ENCODE results near the gene FGF12.

GRCh38 chr3:192684151-192684550 is 43.2 kb downstream of the FGF12 start:
- TF ChIP-seq PATZ1 (CRISPR knock-in tag; IDR thresholded peaks at IDR 0.05; ENCODE audit: borderline replicate concordance) = no peak
- TF ChIP-seq CSDC2 (CRISPR knock-in tag; IDR thresholded peaks at IDR 0.05) = no peak
- no peak for TF ChIP-seq SNAI2 (CRISPR knock-in tag; IDR thresholded peaks at IDR 0.05)
- no peak for TF ChIP-seq ZNF565 (CRISPR knock-in tag; conservative IDR thresholded peaks at IDR 0.05; ENCODE audit: low read depth)
- no peak for TF ChIP-seq BACH2 (CRISPR knock-in tag; IDR thresholded peaks at IDR 0.05; ENCODE audit: borderline replicate concordance)
- TF ChIP-seq TOX (CRISPR knock-in tag; IDR thresholded peaks at IDR 0.05; ENCODE audit: borderline replicate concordance) = no peak
- no peak for TF ChIP-seq PPARA (CRISPR knock-in tag; IDR thresholded peaks at IDR 0.05; ENCODE audit: borderline replicate concordance)
- TF ChIP-seq RARB (CRISPR knock-in tag; IDR thresholded peaks at IDR 0.05) = no peak
- no peak for TF ChIP-seq ZFP30 (CRISPR knock-in tag; IDR thresholded peaks at IDR 0.05)
- TF ChIP-seq POU6F1 (CRISPR knock-in tag; IDR thresholded peaks at IDR 0.05; ENCODE audit: borderline replicate concordance, low read depth) = no peak
- no peak for TF ChIP-seq CREB5 (CRISPR knock-in tag; IDR thresholded peaks at IDR 0.05; ENCODE audit: low read depth)
- no peak for TF ChIP-seq ARNTL (CRISPR knock-in tag; IDR thresholded peaks at IDR 0.05; ENCODE audit: borderline replicate concordance, low read depth)
- no peak for TF ChIP-seq ZC3H10 (CRISPR knock-in tag; IDR thresholded peaks at IDR 0.05)
- TF ChIP-seq ZNF8 (CRISPR knock-in tag; IDR thresholded peaks at IDR 0.05) = no peak
